Epithelial cell of proximal tubule (primary cell): ENCODE results near the gene PLEKHO2. TPM values are rescaled to one million over a fixed set of nuclear protein-coding genes. Genes with fewer than 3 reads are reported as not detected.

ENCODE experiments used
- DNase-seq: peaks from one replicate; pipeline ENCODE4 v3.0.0-alpha.2; 2011; ENCODE audit warnings: low read depth
- H3K4me3 ChIP-seq: 2 replicates; pipeline ENCODE4 v1.5.1; 2011; ENCODE audit warnings: low read depth, mild to moderate bottlenecking, low read length
- total RNA-seq: library from RNA; depleted of rRNA; stranded (reverse); fragments of >200 nt; gene quantifications from 2 replicates; pipeline ENCODE4 v1.2.3, GENCODE V29; 2015
- TF ChIP-seq, protein P1 (sequence below): conservative IDR thresholded peaks from 2 replicates; pipeline ENCODE4 v1.5.1; 2012; ENCODE audit warnings: low read depth, mild to moderate bottlenecking, low read length

Gene PLEKHO2
- total RNA-seq, 1 donor from 2014 or later = 3.9 TPM

DNA sequence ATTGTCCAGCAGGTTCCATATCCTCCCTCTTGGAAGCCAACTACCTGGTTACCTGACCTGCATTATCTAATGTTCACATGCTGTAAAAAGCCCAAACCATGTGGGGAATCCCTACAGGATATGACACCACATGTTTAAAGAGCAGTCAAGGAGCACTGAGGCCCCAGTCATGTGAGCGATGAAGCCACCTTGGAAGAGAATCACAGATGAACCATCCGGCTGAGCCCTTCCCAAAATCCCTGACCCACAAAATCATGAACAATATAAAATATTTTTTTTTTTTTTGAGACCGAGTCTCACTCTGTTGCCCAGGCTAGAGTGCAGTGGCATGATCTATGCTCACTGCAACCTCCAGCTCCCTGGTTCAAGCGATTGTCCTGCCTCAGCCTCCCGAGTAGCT is 59.4 kb downstream of the PLEKHO2 start:
- TF ChIP-seq, protein P1, sequence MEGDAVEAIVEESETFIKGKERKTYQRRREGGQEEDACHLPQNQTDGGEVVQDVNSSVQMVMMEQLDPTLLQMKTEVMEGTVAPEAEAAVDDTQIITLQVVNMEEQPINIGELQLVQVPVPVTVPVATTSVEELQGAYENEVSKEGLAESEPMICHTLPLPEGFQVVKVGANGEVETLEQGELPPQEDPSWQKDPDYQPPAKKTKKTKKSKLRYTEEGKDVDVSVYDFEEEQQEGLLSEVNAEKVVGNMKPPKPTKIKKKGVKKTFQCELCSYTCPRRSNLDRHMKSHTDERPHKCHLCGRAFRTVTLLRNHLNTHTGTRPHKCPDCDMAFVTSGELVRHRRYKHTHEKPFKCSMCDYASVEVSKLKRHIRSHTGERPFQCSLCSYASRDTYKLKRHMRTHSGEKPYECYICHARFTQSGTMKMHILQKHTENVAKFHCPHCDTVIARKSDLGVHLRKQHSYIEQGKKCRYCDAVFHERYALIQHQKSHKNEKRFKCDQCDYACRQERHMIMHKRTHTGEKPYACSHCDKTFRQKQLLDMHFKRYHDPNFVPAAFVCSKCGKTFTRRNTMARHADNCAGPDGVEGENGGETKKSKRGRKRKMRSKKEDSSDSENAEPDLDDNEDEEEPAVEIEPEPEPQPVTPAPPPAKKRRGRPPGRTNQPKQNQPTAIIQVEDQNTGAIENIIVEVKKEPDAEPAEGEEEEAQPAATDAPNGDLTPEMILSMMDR = no peak
- no peak for DNase-seq
- H3K4me3 ChIP-seq = no peak overlapping the region

DNA sequence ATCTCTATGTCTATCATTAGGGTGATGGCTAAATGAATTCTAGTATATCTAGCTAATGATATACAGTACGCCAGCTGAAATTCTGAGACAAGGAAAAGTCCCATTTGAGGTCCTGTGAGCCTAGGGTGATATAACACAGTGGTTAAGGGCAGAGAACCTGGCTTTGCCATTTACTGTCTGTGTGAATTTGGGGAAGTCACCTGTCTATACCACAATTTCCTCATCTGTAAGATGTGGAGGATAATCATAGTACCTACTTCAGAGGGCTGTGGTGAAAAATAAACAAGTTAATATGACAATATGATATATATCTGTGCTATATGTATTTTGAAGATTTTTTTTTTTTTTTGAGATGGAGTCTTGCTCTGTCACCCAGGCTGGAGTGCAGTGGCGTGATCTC is 60.2 kb downstream of the PLEKHO2 start:
- TF ChIP-seq, protein P1 = no peak
- no peak overlapping the region for H3K4me3 ChIP-seq
- DNase-seq = no peak

DNA sequence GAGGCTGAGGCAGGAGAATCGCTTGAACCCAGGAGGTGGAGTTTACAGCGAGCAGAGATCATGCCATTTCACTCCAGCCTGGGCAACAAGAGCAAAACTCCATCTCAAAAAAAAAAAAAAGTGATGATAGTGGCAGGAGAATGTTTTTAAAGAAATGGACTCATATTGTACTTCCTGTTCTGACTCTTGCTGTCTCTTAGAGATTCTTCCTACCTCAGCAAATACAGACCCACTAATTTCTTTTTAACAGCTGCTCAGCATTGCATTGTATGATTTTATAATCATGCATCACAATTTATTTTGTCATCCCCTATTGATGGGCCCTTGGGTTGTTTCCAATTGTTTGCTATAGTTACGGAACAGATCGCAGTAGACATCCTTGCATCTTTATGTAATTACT is 61.1 kb downstream of the PLEKHO2 start:
- no peak overlapping the region for H3K4me3 ChIP-seq
- TF ChIP-seq, protein P1 = no peak
- no peak for DNase-seq

DNA sequence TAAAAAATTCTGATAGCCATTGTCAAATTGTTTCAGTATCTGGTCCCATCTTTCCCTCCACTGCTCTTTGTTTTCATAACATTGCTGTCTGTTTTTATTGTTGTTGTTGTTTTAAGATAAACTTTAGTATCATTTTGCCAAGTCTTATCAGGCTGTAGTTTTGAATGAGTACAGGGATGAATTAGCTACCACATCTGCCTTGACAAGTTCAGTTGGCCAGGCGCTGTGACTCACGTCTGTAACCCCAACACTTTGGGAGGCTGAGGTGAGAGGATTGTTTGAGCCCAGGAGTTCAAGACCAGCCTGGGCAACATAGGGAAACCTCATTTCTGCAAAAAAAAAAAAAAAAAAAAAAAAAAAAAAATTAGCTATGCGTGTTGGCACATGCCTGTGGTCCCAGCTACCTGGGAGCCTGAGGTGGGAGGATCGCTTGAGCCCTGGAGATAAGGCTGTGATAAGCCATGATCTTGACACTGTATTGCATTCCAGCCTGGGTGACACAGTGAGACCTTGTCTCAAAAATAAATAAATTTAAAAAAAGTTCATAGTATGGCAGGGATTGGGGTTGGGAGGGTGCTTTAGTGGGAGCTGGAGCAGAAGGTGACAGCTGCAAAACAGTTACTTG is 61.7 kb downstream of the PLEKHO2 start:
- TF ChIP-seq, protein P1 = no peak
- no peak overlapping the region for H3K4me3 ChIP-seq
- DNase-seq = no peak

DNA sequence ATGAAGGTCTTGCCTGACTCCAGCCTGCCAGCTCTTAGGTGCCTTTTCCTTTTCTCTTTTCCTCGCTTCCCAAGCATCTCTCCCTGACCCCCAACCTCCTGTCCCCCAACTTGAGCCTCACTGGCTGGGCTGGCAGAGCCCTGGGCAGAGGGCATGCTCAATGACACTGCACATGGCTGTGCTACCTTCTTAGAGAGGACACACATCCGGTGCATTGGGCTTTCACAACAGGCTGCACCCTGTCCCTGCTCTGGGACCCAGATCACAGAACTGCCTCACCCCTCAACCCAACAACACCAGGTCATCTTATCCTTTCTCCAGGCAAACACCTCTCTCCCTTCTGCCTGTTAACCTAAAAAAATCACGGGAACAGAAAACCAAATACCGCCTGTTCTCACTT is 62.5 kb downstream of the PLEKHO2 start:
- H3K4me3 ChIP-seq = no peak overlapping the region
- DNase-seq = no peak
- TF ChIP-seq, protein P1 = no peak

DNA sequence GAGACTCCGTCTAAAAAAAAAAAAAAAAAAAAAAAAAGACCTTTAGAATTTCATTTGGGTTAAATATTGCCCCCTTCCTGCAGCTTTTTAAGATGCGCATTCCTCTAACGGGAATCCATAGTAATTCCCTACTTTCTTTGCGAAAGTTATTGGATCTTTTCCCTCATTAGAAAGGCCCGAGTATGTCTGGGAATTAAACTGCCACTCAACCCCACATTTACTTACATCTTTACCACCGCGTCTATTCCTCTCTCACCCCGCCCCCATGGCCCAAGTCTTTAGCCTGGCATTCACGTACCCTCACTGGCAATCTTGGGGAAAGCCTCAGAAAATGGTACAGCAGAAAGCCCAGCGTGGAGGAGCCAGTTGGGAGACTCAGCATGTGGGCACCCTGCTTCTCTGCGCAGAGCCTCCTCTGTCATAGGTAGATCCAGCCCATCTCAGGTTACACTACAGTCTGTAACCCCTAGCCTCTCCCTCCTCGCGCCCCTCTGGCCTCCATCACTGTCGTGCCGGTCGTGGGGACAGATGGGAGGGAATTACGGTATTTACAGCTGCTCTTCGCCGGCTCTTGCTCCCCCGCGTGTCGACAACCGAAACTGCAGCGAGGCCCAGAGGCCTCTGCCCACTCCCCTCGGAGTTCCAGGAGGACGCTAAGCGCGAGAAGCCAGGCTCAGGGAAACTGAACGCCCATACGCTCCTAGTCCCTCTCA is 63.6 kb downstream of the PLEKHO2 start:
- H3K4me3 ChIP-seq = peak overlapping the region; percentile 51
- DNase-seq = no peak
- TF ChIP-seq, protein P1 = peak; percentile 88

DNA sequence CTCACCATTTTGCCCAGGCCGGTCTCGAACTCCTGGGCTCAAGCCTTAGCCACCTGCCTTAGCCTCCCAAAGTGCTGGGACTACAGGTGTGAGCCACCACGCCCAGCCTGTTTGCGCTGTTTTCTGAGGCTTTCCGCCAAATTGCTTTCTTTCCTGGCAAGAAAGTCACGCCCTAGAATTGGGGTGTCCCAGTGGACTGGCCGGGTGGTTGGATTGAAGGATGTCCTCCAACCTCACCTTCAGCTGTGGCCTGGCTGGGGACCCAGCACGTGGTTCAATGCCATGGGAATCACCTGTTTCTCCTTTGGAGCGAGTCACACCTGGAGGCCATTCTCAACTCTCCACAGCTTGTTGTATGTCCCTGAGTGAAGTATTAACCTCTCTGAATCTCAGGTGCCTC is 64.2 kb downstream of the PLEKHO2 start:
- no peak overlapping the region for H3K4me3 ChIP-seq
- DNase-seq = no peak
- TF ChIP-seq, protein P1 = no peak
